IMR-90 (cell line): Measurements from ENCODE around the gene PXT1. TPM values are rescaled to one million over a fixed set of nuclear protein-coding genes. Genes with fewer than 3 reads are reported as not detected.

ENCODE experiments used
- ATAC-seq: fragments of 200-7000 bp; cut with Tn5 transposase; 2 replicates; pipeline ENCODE4 v1.9.1; 2020; ENCODE audit warnings: low read depth, mild to moderate bottlenecking, moderate library complexity
- BruUV-seq: library from RNA; stranded (reverse); fragments of 400-500 nt; replicated peaks from 2 replicates; lab custom pipeline; 2021; lab: Mats Ljungman, UMichigan
- CTCF ChIA-PET: fragments of 300-600 bp; formaldehyde crosslinking; extraction: SDS; loops from one replicate; lab custom pipeline; 2021; ENCODE audit warnings: antibody characterized with exemption; lab: Yijun Ruan, JAX
- POLR2A ChIA-PET: fragments of 300-600 bp; sonication (Branson Sonifier 250); formaldehyde crosslinking; loops from one replicate; lab custom pipeline; 2022; ENCODE audit warnings: antibody characterized with exemption; ENCODE audit not compliant: unreplicated experiment; lab: Charles Lee
- DNase-seq: peaks from one replicate; pipeline ENCODE4 v3.0.0; 2013
- H2AFZ ChIP-seq: replicated peaks from 2 replicates; pipeline ENCODE3; 2013; ENCODE audit warnings: low read length, mild to moderate bottlenecking; ENCODE audit not compliant: poor library complexity
- H2AK5ac ChIP-seq: 2 replicates; pipeline ENCODE4 v1.6.1; 2013; ENCODE audit warnings: low read depth, low read length, inconsistent platforms
- H2AK9ac ChIP-seq: replicated peaks from 2 replicates; pipeline ENCODE3; 2013; ENCODE audit warnings: mild to moderate bottlenecking, low read depth, low read length, moderate library complexity; ENCODE audit not compliant: poor library complexity
- H2BK120ac ChIP-seq: 2 replicates; pipeline ENCODE4 v1.6.1; 2013; ENCODE audit warnings: low read depth, low read length, inconsistent platforms
- H2BK15ac ChIP-seq: 3 replicates; pipeline ENCODE4 v1.6.1; 2013; ENCODE audit warnings: low read depth, low read length, inconsistent platforms
- H2BK20ac ChIP-seq: 2 replicates; pipeline ENCODE4 v1.6.1; 2013; ENCODE audit warnings: low read depth, mild to moderate bottlenecking, inconsistent platforms, low read length, moderate library complexity
- H2BK5ac ChIP-seq: 2 replicates; pipeline ENCODE4 v1.6.1; 2013; ENCODE audit warnings: mild to moderate bottlenecking, low read depth, low read length, inconsistent platforms; ENCODE audit not compliant: poor library complexity, severe bottlenecking
- H3K14ac ChIP-seq: replicated peaks from 2 replicates; pipeline ENCODE4 v1.6.1; 2013; ENCODE audit warnings: low read depth, low read length, inconsistent platforms
- H3K18ac ChIP-seq: 2 replicates; pipeline ENCODE4 v1.6.1; 2013; ENCODE audit warnings: low read depth, low read length, control low read depth
- H3K23ac ChIP-seq: 2 replicates; pipeline ENCODE4 v1.6.1; 2013; ENCODE audit warnings: low read depth, low read length, inconsistent platforms
- H3K27ac ChIP-seq: 2 replicates; pipeline ENCODE4 v1.5.1; 2013; ENCODE audit warnings: mild to moderate bottlenecking, control low read depth, low read length; ENCODE audit not compliant: insufficient read depth
- H3K27me3 ChIP-seq: 2 replicates; pipeline ENCODE4 v1.6.1; 2013; ENCODE audit warnings: low read length; ENCODE audit not compliant: control insufficient read depth, insufficient read depth
- H3K36me3 ChIP-seq: 2 replicates; pipeline ENCODE4 v1.6.1; 2013; ENCODE audit warnings: low read length, mixed read lengths; ENCODE audit not compliant: control insufficient read depth, insufficient read depth
- H3K4ac ChIP-seq: 2 replicates; pipeline ENCODE4 v1.6.1; 2013; ENCODE audit warnings: low read depth, low read length, inconsistent platforms
- H3K4me1 ChIP-seq: 2 replicates; pipeline ENCODE4 v1.6.1; 2013; ENCODE audit warnings: low read length, mixed read lengths; ENCODE audit not compliant: control insufficient read depth, insufficient read depth
- H3K4me2 ChIP-seq: 2 replicates; pipeline ENCODE4 v1.6.1; 2013; ENCODE audit warnings: low read depth, mild to moderate bottlenecking, control low read depth, low read length, moderate library complexity
- H3K4me3 ChIP-seq: 2 replicates; pipeline ENCODE4 v1.5.1; 2013; ENCODE audit warnings: low read depth, mild to moderate bottlenecking, control low read depth, low read length, moderate library complexity; ENCODE audit not compliant: insufficient read depth
- H3K56ac ChIP-seq: 2 replicates; pipeline ENCODE4 v1.6.1; 2013; ENCODE audit warnings: low read length, inconsistent platforms; ENCODE audit not compliant: insufficient read depth; ENCODE audit errors: extremely low read depth
- H3K79me1 ChIP-seq, 2 experiments: 2 replicates each; pipeline ENCODE4 v1.6.1; 2013; ENCODE audit warnings: low read length in 2 of 2, inconsistent platforms in 1 of 2, low read depth in 1 of 2
- H3K9ac ChIP-seq: 2 replicates; pipeline ENCODE4 v1.6.1; 2013; ENCODE audit warnings: low read depth, low read length, control low read depth
- H3K9me1 ChIP-seq: 2 replicates; pipeline ENCODE4 v1.6.1; 2013; ENCODE audit warnings: low read length, inconsistent platforms; ENCODE audit not compliant: insufficient read depth
- H3K9me3 ChIP-seq: 2 replicates; pipeline ENCODE4 v1.6.1; 2013; ENCODE audit warnings: low read length; ENCODE audit not compliant: control insufficient read depth, insufficient read depth
- H4K20me1 ChIP-seq: 2 replicates; pipeline ENCODE4 v1.6.1; 2013; ENCODE audit warnings: low read length, inconsistent platforms; ENCODE audit not compliant: insufficient read depth
- H4K5ac ChIP-seq: 2 replicates; pipeline ENCODE4 v1.6.1; 2013; ENCODE audit warnings: mild to moderate bottlenecking, low read depth, low read length, control low read depth
- H4K8ac ChIP-seq, 2 experiments: 2 replicates each; pipeline ENCODE4 v1.6.1; 2013; ENCODE audit warnings: low read depth in 2 of 2, low read length in 2 of 2, control low read depth in 1 of 2, inconsistent platforms in 1 of 2
- H4K91ac ChIP-seq: 2 replicates; pipeline ENCODE4 v1.6.1; 2013; ENCODE audit warnings: low read depth, low read length, inconsistent platforms; ENCODE audit not compliant: insufficient read depth
- CHD1 ChIP-seq: IDR thresholded peaks from 2 replicates; pipeline ENCODE4 v1.6.1; 2012; ENCODE audit warnings: low read depth, low read length, improper control_type of control experiment
- MAFK ChIP-seq: IDR thresholded peaks from 2 replicates; pipeline ENCODE4 v1.6.1; 2012; ENCODE audit warnings: low read depth, low read length, improper control_type of control experiment
- MAZ ChIP-seq: IDR thresholded peaks from 2 replicates; pipeline ENCODE4 v1.6.1; 2012; ENCODE audit warnings: low read depth, mild to moderate bottlenecking, low read length, improper control_type of control experiment, moderate library complexity, borderline replicate concordance
- MXI1 ChIP-seq: IDR thresholded peaks from 2 replicates; pipeline ENCODE4 v1.6.1; 2012; ENCODE audit warnings: low read depth, mild to moderate bottlenecking, low read length, moderate library complexity, borderline replicate concordance
- POLR2A ChIP-seq: IDR thresholded peaks from 2 replicates; pipeline ENCODE4 v1.6.1; 2012; ENCODE audit warnings: mild to moderate bottlenecking, low read depth, low read length
- RFX5 ChIP-seq: IDR thresholded peaks from 2 replicates; pipeline ENCODE4 v1.8.0; 2012; ENCODE audit warnings: low read depth, mild to moderate bottlenecking, low read length, moderate library complexity
- WGBS, 2 experiments: methylation state at CpG; one replicate each; pipeline versions ENCODE4 v1.1.5 to v1.1.7; 2013; ENCODE audit warnings: missing lambda C conversion rate in 2 of 2; ENCODE audit not compliant: insufficient read length in 1 of 2; ENCODE audit errors: extremely low coverage in 2 of 2; 5-methylcytosine and 5-hydroxymethylcytosine counted together
- dilution Hi-C: fragments of 300-500 bp; cut with HindIII; formaldehyde crosslinking; loops from one replicate; pipeline ENCODE4 v1.14.3; 2018; ENCODE audit warnings: low sequenced_read_pairs; ENCODE audit not compliant: unreplicated experiment
- in situ Hi-C: fragments of 300-500 bp; cut with MboI; formaldehyde crosslinking; loops from 3 replicates; pipeline ENCODE4 v1.14.3; 2019; ENCODE audit warnings: low sequenced_read_pairs, inconsistent platforms, mixed read lengths
- intact Hi-C: fragments of 100-400 bp; cut with micrococcal nuclease; formaldehyde crosslinking; loops from 2 replicates; pipeline ENCODE4 v1.10.0; 2022
- polyA plus RNA-seq, 3 experiments: library from polyadenylated mRNA; depleted of rRNA; stranded (reverse); fragments of >200 nt; gene quantifications; 2 replicates each; pipeline ENCODE4 v1.2.3, GENCODE V29; 2012; ENCODE audit warnings: low replicate concordance in 1 of 3
- total RNA-seq: library from RNA; depleted of rRNA; stranded (reverse); fragments of >200 nt; gene quantifications from 2 replicates; pipeline ENCODE4 v1.2.3, GENCODE V29; 2012

Gene PXT1
- total and polyA plus RNA-seq, 2 of the 4 experiments (the other 2 are of a cell fraction): not detected

DNA sequence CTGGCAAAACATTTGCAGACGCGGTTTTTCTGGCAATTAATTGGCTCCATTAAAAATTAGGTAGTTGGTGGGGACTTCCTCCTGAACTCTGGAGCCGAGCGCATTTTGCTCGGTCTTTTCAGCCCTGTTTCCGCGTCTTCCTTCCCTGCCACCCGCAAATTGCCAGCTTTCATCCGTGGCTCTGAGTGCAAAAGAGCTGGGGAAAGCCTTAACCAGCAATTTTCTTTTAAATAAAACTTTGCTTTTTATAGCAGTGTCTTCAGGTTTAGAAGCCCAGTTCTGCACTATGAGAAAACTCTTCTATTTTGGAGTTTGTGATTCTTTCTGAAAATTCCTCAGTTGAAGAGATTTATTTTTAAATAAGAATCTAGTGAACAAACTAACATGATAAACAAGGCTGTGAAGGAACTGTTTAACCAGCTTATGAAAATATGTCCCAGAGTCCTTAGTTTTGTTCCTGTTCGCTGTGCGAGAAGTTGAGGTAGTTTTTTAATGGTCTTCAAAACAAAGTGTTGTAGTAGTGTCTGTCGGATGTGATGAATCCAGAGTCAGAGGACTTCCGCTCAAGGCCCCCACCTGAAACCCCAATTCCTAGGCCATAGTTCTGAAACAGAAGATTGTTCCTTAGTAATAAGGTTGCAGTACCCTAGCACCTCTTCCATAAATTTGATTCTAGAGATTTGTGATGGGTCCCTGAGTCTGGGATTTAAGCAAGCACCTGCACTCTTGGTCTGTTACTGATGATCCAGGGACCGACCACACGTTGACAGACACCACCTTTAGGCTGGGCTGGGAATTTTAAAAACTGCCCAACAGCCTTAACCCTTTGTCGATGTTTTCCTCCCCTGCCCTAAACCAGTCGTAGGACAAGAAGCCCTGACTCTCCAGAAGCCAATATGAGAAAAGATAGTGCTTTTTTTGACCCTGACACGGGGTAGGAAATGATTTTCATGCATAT, 1.1 kb upstream of the PXT1 start (continued):
- TF ChIP-seq CHD1 (no peak), RFX5 (no peak), MAFK (no peak), POLR2A (no peak; the same call in 1 of the 2 replicates)

DNA sequence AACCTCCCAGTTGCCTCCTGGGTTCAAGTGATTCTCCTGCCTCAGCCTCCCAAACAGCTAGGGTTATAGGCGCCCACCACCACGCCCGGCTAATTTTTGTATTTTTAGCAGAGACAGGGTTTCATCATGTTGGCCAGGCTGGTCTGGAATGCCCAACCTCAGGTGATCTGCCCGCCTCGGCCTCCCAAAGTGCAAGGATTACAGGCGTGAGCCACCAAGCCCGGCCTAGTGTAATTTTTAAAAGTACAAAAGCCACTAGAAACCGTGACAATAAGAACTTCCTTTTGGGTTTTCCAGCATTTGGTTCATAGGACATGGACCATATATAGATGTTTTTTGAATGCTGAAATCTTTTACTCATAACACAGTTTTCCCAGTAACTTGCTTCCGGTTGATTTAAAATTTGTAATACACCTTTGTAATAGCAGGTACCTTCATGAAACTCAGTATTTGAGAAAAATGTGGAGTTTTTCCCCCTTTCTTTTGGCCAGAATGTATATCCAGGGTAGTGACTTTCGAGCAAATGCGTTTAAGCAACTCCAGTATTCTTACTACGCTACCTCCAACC, 467 bp downstream of the PXT1 start:
- Histone ChIP-seq H2AK9ac (peak overlapping the region; percentile 98), H3K36me3 (no peaks in the 10 kb centered on the region), H2AK5ac (peak overlapping the region; percentile 69; the same call in 1 of the 2 replicates), H4K91ac (peak overlapping the region; percentile 91), H3K27ac (peak overlapping the region; percentile 96), H3K9ac (peak overlapping the region; percentile 93), H3K9me3 (no peaks in the 10 kb centered on the region), H2AFZ (peak overlapping the region; percentile 94), H2BK20ac (peak overlapping the region; percentile 89), H3K56ac (peak overlapping the region; percentile 79; the same call in 1 of the 2 replicates), H3K23ac (peak overlapping the region; percentile 93), H3K14ac (peak overlapping the region; percentile 93), H3K4me2 (peak overlapping the region; percentile 95), H4K8ac (peak overlapping the region; percentile 78 to 100), H3K4me1 (peaks cover 6% of the 10 kb centered on the region), H2BK15ac (peak overlapping the region; percentile 94), H3K9me1 (no peaks in the 10 kb centered on the region), H3K27me3 (no peaks in the 10 kb centered on the region), H3K79me1 (peaks cover 0 to 38% of the 10 kb centered on the region in 2 experiments; a peak in 3 of 4 replicates), H2BK120ac (peak overlapping the region; percentile 84), H2BK5ac (peak overlapping the region; percentile 97), H3K4me3 (peak overlapping the region; percentile 89), H4K20me1 (peaks cover 10% of the 10 kb centered on the region; the same call in 1 of the 2 replicates), H3K18ac (peak overlapping the region; percentile 82), H3K4ac (peak overlapping the region; percentile 95), H4K5ac (peak overlapping the region; percentile 98)
- ATAC-seq (no peak), DNase-seq (no peak)
- 84% methylated on average over 5 of the region's 12 CpGs; no CpG with 5 or more reads in 1 of the 2 experiments for WGBS, 2 experiments
- in situ Hi-C loops: no loop called here
- POLR2A ChIA-PET: no interaction called here
- TF ChIP-seq CHD1: no peak
- no peak for TF ChIP-seq MAZ
- TF ChIP-seq POLR2A: peak; percentile 1; the same call in 1 of the 2 replicates
- no peak for TF ChIP-seq MXI1
- intact Hi-C loops: loop anchor here (2.0 kb wide), 1 partner anchor 153 kb away; the partner anchor contains the start of gene SRSF3
- CTCF ChIA-PET: interaction anchor here (0.6 to 1.1 kb wide), 2 partner anchors 13 to 154 kb away, joined by 3 to 4 read pairs; no protein-coding TSS in a partner anchor
- TSS peak; percentile 90 for BruUV-seq
- dilution Hi-C loops: no loop called here
